A549 (cell line): ENCODE measurements around the gene NFAM1. TPM values are rescaled to one million over a fixed set of nuclear protein-coding genes. Genes with fewer than 3 reads are reported as not detected.

Experiments used
- ATAC-seq, 2 experiments: fragments of 200-7000 bp in 1 of 2; fragments of >200 bp in 1 of 2; cut with Nextera tagmentation in 1 of 2; cut with Tn5 transposase in 1 of 2; 3 replicates each; pipeline versions ENCODE4 v1.8.0 to v1.9.1; 2018 to 2020; ENCODE audit warnings: mild to moderate bottlenecking in 1 of 2, moderate library complexity in 1 of 2
- CTCF ChIA-PET: fragments of 300-600 bp; sonication (Branson Sonifier 250); formaldehyde crosslinking; extraction: SDS; loops from one replicate; lab custom pipeline; 2021; ENCODE audit warnings: antibody characterized with exemption, inconsistent platforms; lab: Yijun Ruan, JAX
- POLR2A ChIA-PET: fragments of 350-600 bp; formaldehyde crosslinking; extraction: SDS; loops from one replicate; lab custom pipeline; 2021; ENCODE audit warnings: antibody characterized with exemption, inconsistent platforms; lab: Yijun Ruan, JAX
- DNase-seq, 2 experiments: peaks; one replicate each; pipeline versions ENCODE4 v3.0.0 to v3.0.0-alpha.2; 2011 to 2016; ENCODE audit warnings: low read depth in 1 of 2, low spot score in 1 of 2
- FAIRE-seq: peaks from 2 replicates; lab custom pipeline; 2011; peaks lifted over from hg19 to GRCh38; lab: Jason Lieb, UNC
- H3K27ac ChIP-seq, 2 experiments: fragments of >200 bp; sonication (Bioruptor Twin); formaldehyde crosslinking; 3 replicates each; pipeline ENCODE4 v1.5.1; 2016 to 2017
- H3K4me1 ChIP-seq: fragments of >200 bp; sonication (Bioruptor Twin); formaldehyde crosslinking; 3 replicates; pipeline ENCODE4 v1.6.1; 2016
- H3K4me2 ChIP-seq: fragments of >200 bp; sonication (Bioruptor Twin); formaldehyde crosslinking; 3 replicates; pipeline ENCODE4 v1.6.1; 2016
- H3K4me3 ChIP-seq: fragments of >200 bp; sonication (Bioruptor Twin); formaldehyde crosslinking; 3 replicates; pipeline ENCODE4 v1.5.1; 2016
- H3K9me3 ChIP-seq: fragments of >200 bp; sonication (Bioruptor Twin); formaldehyde crosslinking; 3 replicates; pipeline ENCODE4 v1.6.1; 2016
- CBX2 ChIP-seq: fragments of 200-600 bp; sonication (generic); IDR thresholded peaks from 2 replicates; pipeline ENCODE4 v1.6.1; 2016; ENCODE audit warnings: low read depth, mild to moderate bottlenecking, borderline replicate concordance
- CBX8 ChIP-seq: fragments of 200-600 bp; sonication (generic); IDR thresholded peaks from 2 replicates; pipeline ENCODE4 v1.6.1; 2016
- CEBPB ChIP-seq, 2 experiments: fragments of >200 bp in 1 of 2; sonication (Bioruptor Twin) in 1 of 2; formaldehyde crosslinking in 1 of 2; IDR thresholded peaks; 2 replicates each; pipeline ENCODE4 v1.6.1; 2012 to 2016
- CHD2 ChIP-seq: fragments of 150-350 bp; IDR thresholded peaks from 2 replicates; pipeline ENCODE4 v1.6.1; 2014; ENCODE audit warnings: low read length; ENCODE audit not compliant: partially characterized antibody
- CHD4 ChIP-seq: fragments of 200-600 bp; sonication (generic); IDR thresholded peaks from 2 replicates; pipeline ENCODE4 v1.6.1; 2016; ENCODE audit warnings: antibody characterized with exemption, mild to moderate bottlenecking, borderline replicate concordance
- EP300 ChIP-seq, 2 experiments: fragments of >200 bp; sonication (Bioruptor Twin); formaldehyde crosslinking; IDR thresholded peaks; 2 replicates in 1 of 2; 3 replicates in 1 of 2; pipeline ENCODE4 v1.6.1; 2016 to 2017
- FOSL2 ChIP-seq, 2 experiments: fragments of 450-650 bp in 1 of 2; fragments of >200 bp in 1 of 2; sonication (Bioruptor Twin) in 1 of 2; formaldehyde crosslinking; IDR thresholded peaks; 2 replicates each; pipeline versions ENCODE4 v1.5.0 to v1.6.1; 2016 to 2020; ENCODE audit warnings: mild to moderate bottlenecking in 1 of 2, moderate library complexity in 1 of 2
- FOXS1 ChIP-seq: fragments of 250-450 bp; sonication (Bioruptor Pico); IDR thresholded peaks from 2 replicates; pipeline ENCODE4 v1.5.0; 2020; ENCODE audit warnings: mild to moderate bottlenecking, moderate library complexity
- HES2 ChIP-seq: fragments of >200 bp; sonication (Bioruptor Twin); formaldehyde crosslinking; IDR thresholded peaks from 2 replicates; pipeline ENCODE4 v1.6.1; 2016
- HOXB5 ChIP-seq: fragments of 250-450 bp; sonication (Bioruptor Pico); IDR thresholded peaks from 2 replicates; pipeline ENCODE4 v1.5.0; 2020; ENCODE audit warnings: mild to moderate bottlenecking, moderate library complexity
- MAFK ChIP-seq: fragments of 450-650 bp; IDR thresholded peaks from 2 replicates; pipeline ENCODE4 v1.6.1; 2014; ENCODE audit not compliant: partially characterized antibody
- MAZ ChIP-seq: fragments of 150-350 bp; IDR thresholded peaks from 2 replicates; pipeline ENCODE4 v1.6.1; 2014; ENCODE audit warnings: antibody characterized with exemption, low read depth, low read length, borderline replicate concordance
- MYC ChIP-seq: IDR thresholded peaks from 2 replicates; pipeline ENCODE4 v1.6.1; 2012; ENCODE audit warnings: mild to moderate bottlenecking, inconsistent platforms, low read length, improper control_type of control experiment, borderline replicate concordance
- NFE2L2 ChIP-seq: fragments of 150-350 bp; conservative IDR thresholded peaks from 2 replicates; pipeline ENCODE4 v1.6.1; 2014; ENCODE audit warnings: low read length
- NR3C1 ChIP-seq: fragments of >200 bp; sonication (Bioruptor Twin); formaldehyde crosslinking; IDR thresholded peaks from 3 replicates; pipeline ENCODE4 v1.6.1; 2017
- RAD21 ChIP-seq, 2 experiments: fragments of >200 bp in 1 of 2; sonication (Bioruptor Twin) in 1 of 2; formaldehyde crosslinking in 1 of 2; IDR thresholded peaks in 1 of 2; conservative IDR thresholded peaks in 1 of 2; 2 replicates in 1 of 2; 3 replicates in 1 of 2; pipeline ENCODE4 v1.6.1; 2012 to 2018; ENCODE audit warnings: inconsistent platforms in 1 of 2
- RCOR1 ChIP-seq: fragments of 150-350 bp; IDR thresholded peaks from 2 replicates; pipeline ENCODE4 v1.6.1; 2014; ENCODE audit warnings: antibody characterized with exemption, low read length, low read depth
- SMC3 ChIP-seq: fragments of >200 bp; sonication (Bioruptor Twin); formaldehyde crosslinking; IDR thresholded peaks from 3 replicates; pipeline ENCODE4 v1.6.1; 2018; ENCODE audit warnings: inconsistent platforms
- SREBF2 ChIP-seq: fragments of 450-650 bp; IDR thresholded peaks from 2 replicates; pipeline ENCODE4 v1.6.1; 2014; ENCODE audit warnings: mild to moderate bottlenecking, moderate library complexity
- USF2 ChIP-seq: fragments of 450-650 bp; IDR thresholded peaks from 2 replicates; pipeline ENCODE4 v1.6.1; 2014; ENCODE audit warnings: antibody characterized with exemption
- ZNF302 ChIP-seq: fragments of 250-450 bp; sonication (Bioruptor Pico); IDR thresholded peaks from 2 replicates; pipeline ENCODE4 v1.9.0; 2021; ENCODE audit warnings: inconsistent platforms, mild to moderate bottlenecking, moderate library complexity
- ZSCAN20 ChIP-seq: fragments of 250-450 bp; sonication (Bioruptor Pico); IDR thresholded peaks from 2 replicates; pipeline ENCODE4 v1.8.0; 2022; ENCODE audit warnings: mild to moderate bottlenecking, moderate library complexity
- WGBS: methylation state at CpG from one replicate; pipeline ENCODE4 v1.1.6; 2017; ENCODE audit errors: missing lambda C conversion rate; 5-methylcytosine and 5-hydroxymethylcytosine counted together
- polyA plus RNA-seq, 4 experiments: library from polyadenylated mRNA; depleted of rRNA in 3 of 4; stranded (reverse); fragments of >200 nt; fragmentation: RNase III in 1 of 4; extraction: RNeasy Plus Mini Kit Qiagen cat#74134 plus additional on column Dnase treatment in 1 of 4; gene quantifications; 2 replicates in 3 of 4; 3 replicates in 1 of 4; pipeline ENCODE4 v1.2.3, GENCODE V29; 2011 to 2017
- TF ChIP-seq, protein P1 (sequence below): IDR thresholded peaks from 2 replicates; pipeline ENCODE4 v1.6.1; 2012; ENCODE audit warnings: low read depth, borderline replicate concordance
- TF ChIP-seq, protein P2 (sequence below): IDR thresholded peaks from 2 replicates; pipeline ENCODE4 v1.6.1; 2012
- TF ChIP-seq, protein P3 (sequence below): fragments of >200 bp; sonication (Bioruptor Twin); formaldehyde crosslinking; IDR thresholded peaks from 3 replicates; pipeline ENCODE4 v1.6.1; 2016
- TF ChIP-seq, protein P4 (sequence below): IDR thresholded peaks from 2 replicates; pipeline ENCODE4 v1.6.1; 2012

NFAM1 gene
- polyA plus RNA-seq, 2 of the 4 experiments (the other 2 are of a cell fraction): not detected

GRCh38 chr22:42365111-42365865 lies 66.9 kb downstream of the NFAM1 start:
- Histone ChIP-seq H3K4me2 (no peak overlapping the region), H3K4me1 (0 out of 3 replicates have a peak, but pooled peaks cover 5% of the 10 kb centered on the region), H3K4me3 (no peak overlapping the region), H3K27ac (no peak overlapping the region), H3K9me3 (no peaks in the 10 kb centered on the region)
- TF ChIP-seq MAFK (no peak), EP300 (IDR thresholded peaks at IDR 0.05) (no peak), MYC (no peak), SMC3 (no peak), FOXS1 (CRISPR knock-in tag) (no peak), CEBPB (IDR thresholded peaks at IDR 0.05) (no peak), CBX2 (no peak), MAZ (no peak), FOSL2 (IDR thresholded peaks at IDR 0.05) (no peak), FOSL2 (CRISPR knock-in tag; IDR thresholded peaks at IDR 0.05) (no peak)
- TF ChIP-seq, protein P1, sequence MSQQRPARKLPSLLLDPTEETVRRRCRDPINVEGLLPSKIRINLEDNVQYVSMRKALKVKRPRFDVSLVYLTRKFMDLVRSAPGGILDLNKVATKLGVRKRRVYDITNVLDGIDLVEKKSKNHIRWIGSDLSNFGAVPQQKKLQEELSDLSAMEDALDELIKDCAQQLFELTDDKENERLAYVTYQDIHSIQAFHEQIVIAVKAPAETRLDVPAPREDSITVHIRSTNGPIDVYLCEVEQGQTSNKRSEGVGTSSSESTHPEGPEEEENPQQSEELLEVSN: no peak
- TF ChIP-seq, protein P2, sequence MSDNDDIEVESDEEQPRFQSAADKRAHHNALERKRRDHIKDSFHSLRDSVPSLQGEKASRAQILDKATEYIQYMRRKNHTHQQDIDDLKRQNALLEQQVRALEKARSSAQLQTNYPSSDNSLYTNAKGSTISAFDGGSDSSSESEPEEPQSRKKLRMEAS: no peak
- TF ChIP-seq, protein P3, sequence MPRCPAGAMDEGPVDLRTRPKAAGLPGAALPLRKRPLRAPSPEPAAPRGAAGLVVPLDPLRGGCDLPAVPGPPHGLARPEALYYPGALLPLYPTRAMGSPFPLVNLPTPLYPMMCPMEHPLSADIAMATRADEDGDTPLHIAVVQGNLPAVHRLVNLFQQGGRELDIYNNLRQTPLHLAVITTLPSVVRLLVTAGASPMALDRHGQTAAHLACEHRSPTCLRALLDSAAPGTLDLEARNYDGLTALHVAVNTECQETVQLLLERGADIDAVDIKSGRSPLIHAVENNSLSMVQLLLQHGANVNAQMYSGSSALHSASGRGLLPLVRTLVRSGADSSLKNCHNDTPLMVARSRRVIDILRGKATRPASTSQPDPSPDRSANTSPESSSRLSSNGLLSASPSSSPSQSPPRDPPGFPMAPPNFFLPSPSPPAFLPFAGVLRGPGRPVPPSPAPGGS: no peak
- ChIA-PET CTCF (no interaction called here), POLR2A (no interaction called here)
- FAIRE-seq: no peak
- DNase-seq: no peak
- ATAC-seq: no peak
- WGBS: 83% methylated on average over 10 of the region's 14 CpGs

GRCh38 chr22:42364604-42365110 lies 67.5 kb downstream of the NFAM1 start:
- H3K27ac ChIP-seq: no peak overlapping the region
- H3K4me2 ChIP-seq: no peak overlapping the region
- ChIA-PET CTCF (interaction anchor here (0.6 kb wide), 1 partner anchor 86 kb away, joined by 3 read pairs; no protein-coding TSS in a partner anchor), POLR2A (no interaction called here)
- WGBS: 81% methylated on average over 13 of the region's 13 CpGs
- FAIRE-seq (no peak), DNase-seq (no peak), ATAC-seq (no peak)
- no peak for TF ChIP-seq SREBF2
- no peak for TF ChIP-seq RAD21 (conservative IDR thresholded peaks at IDR 0.05 in 1 of 2, IDR thresholded peaks at IDR 0.05 in 1 of 2)
- no peak for TF ChIP-seq CEBPB (IDR thresholded peaks at IDR 0.05)
- TF ChIP-seq HES2: no peak
- TF ChIP-seq HOXB5: no peak
- TF ChIP-seq ZSCAN20 (CRISPR knock-in tag): no peak
- TF ChIP-seq ZNF302 (CRISPR knock-in tag): no peak
- TF ChIP-seq NR3C1: no peak
- TF ChIP-seq, protein P4, sequence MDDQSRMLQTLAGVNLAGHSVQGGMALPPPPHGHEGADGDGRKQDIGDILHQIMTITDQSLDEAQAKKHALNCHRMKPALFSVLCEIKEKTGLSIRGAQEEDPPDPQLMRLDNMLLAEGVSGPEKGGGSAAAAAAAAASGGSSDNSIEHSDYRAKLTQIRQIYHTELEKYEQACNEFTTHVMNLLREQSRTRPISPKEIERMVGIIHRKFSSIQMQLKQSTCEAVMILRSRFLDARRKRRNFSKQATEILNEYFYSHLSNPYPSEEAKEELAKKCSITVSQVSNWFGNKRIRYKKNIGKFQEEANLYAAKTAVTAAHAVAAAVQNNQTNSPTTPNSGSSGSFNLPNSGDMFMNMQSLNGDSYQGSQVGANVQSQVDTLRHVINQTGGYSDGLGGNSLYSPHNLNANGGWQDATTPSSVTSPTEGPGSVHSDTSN: no peak
- TF ChIP-seq CBX8: no peak
- TF ChIP-seq CHD4: no peak
- TF ChIP-seq NFE2L2: no peak
- no peak for TF ChIP-seq CHD2
- no peak for TF ChIP-seq USF2
- TF ChIP-seq RCOR1: no peak
- no peaks in the 10 kb centered on the region for H3K9me3 ChIP-seq
- 0 out of 3 replicates have a peak, but pooled peaks cover 2% of the 10 kb centered on the region for H3K4me1 ChIP-seq
- no peak overlapping the region for H3K4me3 ChIP-seq
